Large intestine (tissue), 3 donors: ENCODE results near the gene SLC22A23. TPM values are rescaled to one million over a fixed set of nuclear protein-coding genes. Genes with fewer than 3 reads are reported as not detected.

Experiments
- DNase-seq, 2 donors: peaks; one replicate each; pipeline versions ENCODE4 v3.0.0 to v3.0.0-alpha.2; 2013
- H3K27ac ChIP-seq: one replicate; pipeline ENCODE4 v1.5.1; 2013; ENCODE audit warnings: low read length
- H3K27me3 ChIP-seq: 2 replicates; pipeline ENCODE4 v1.6.1; 2013; ENCODE audit warnings: low read length; ENCODE audit not compliant: control insufficient read depth, insufficient read depth
- H3K36me3 ChIP-seq: 2 replicates; pipeline ENCODE4 v1.6.1; 2013; ENCODE audit warnings: low read length; ENCODE audit not compliant: control insufficient read depth, insufficient read depth
- H3K4me1 ChIP-seq: one replicate; pipeline ENCODE4 v1.6.1; 2013; ENCODE audit warnings: low read length; ENCODE audit not compliant: control insufficient read depth, insufficient read depth
- H3K4me3 ChIP-seq: one replicate; pipeline ENCODE4 v1.5.1; 2013; ENCODE audit warnings: low read length
- H3K9me3 ChIP-seq: one replicate; pipeline ENCODE4 v1.6.1; 2013; ENCODE audit warnings: mild to moderate bottlenecking, low read depth, low read length, moderate library complexity; ENCODE audit not compliant: control insufficient read depth
- WGBS: methylation state at CpG from one replicate; pipeline ENCODE4 v1.1.5; 2013; ENCODE audit warnings: low lambda C conversion rate; ENCODE audit not compliant: insufficient coverage; 5-methylcytosine and 5-hydroxymethylcytosine counted together
- polyA plus RNA-seq: library from polyadenylated mRNA; unstranded; fragments of 120-200 nt; gene quantifications from one replicate; pipeline ENCODE4 v1.2.1, GENCODE V29; 2013

Gene SLC22A23
- polyA plus RNA-seq, 1 donor = 34.7 TPM

DNA sequence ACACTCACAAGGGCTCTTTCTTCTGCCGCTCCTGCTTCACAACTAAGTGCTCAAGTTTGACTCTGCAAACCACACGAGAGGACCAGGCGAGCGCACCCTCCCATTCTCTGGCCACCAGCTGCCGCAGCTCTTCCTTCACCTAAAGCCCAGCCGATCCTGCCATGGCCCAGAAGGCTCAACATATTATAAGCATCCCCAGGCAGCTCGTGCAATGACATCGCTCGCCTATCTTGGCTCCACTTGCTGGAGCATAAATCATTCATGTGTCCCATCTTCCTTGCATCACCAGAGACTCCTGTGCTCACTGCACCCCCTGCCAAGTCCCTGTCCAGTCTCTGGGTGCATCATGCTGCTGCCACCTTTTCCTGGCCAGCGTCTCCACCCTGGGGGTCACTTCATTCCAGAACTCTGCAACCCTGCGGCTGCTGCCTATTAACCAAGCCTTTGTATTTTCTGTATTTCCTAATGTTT, 139.1 kb downstream of the SLC22A23 start:
- H3K27me3 ChIP-seq = no peaks in the 10 kb centered on the region
- H3K27ac ChIP-seq = no peak overlapping the region
- WGBS = no CpG with 5 or more reads among the region's 11 CpGs
- H3K4me1 ChIP-seq = no peaks in the 10 kb centered on the region
- H3K36me3 ChIP-seq = peaks cover 33% of the 10 kb centered on the region
- H3K4me3 ChIP-seq = no peak overlapping the region
- no peak for DNase-seq
- H3K9me3 ChIP-seq = no peaks in the 10 kb centered on the region

- WGBS = no CpG with 5 or more reads among the region's 8 CpGs
- Histone ChIP-seq H3K36me3 (peaks cover 28% of the 10 kb centered on the region), H3K27me3 (no peaks in the 10 kb centered on the region), H3K4me1 (no peaks in the 10 kb centered on the region), H3K27ac (no peak overlapping the region), H3K4me3 (no peak overlapping the region), H3K9me3 (no peaks in the 10 kb centered on the region)
- no peak for DNase-seq
Measured at GRCh38 chr6:3316818-3317217, 140.0 kb downstream of the SLC22A23 start.

DNA sequence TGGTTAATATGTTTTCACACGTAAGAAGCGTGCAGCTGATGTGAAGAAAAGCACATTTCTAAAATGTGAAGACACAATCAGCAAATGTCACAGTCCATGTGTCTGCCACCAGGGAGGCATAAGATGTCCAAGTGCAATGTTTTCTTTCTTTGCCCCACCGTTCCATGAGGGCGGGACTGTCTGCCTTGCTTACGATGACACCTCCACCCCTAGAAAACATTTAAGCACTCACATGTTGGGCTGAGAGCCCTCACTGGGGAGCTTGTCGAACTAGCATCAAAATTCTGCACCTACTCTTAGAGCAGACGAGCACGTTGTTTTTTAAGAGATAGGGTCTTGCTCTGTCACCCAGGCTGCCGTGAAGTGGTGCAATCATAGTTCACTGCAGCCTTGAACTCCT, 140.5 kb downstream of the SLC22A23 start:
- Histone ChIP-seq H3K4me3 (no peak overlapping the region), H3K36me3 (peaks cover 24% of the 10 kb centered on the region), H3K9me3 (no peaks in the 10 kb centered on the region), H3K27ac (no peak overlapping the region), H3K27me3 (no peaks in the 10 kb centered on the region), H3K4me1 (no peaks in the 10 kb centered on the region)
- WGBS = 100% methylated on average over 1 of the region's 9 CpGs
- DNase-seq = no peak

DNA sequence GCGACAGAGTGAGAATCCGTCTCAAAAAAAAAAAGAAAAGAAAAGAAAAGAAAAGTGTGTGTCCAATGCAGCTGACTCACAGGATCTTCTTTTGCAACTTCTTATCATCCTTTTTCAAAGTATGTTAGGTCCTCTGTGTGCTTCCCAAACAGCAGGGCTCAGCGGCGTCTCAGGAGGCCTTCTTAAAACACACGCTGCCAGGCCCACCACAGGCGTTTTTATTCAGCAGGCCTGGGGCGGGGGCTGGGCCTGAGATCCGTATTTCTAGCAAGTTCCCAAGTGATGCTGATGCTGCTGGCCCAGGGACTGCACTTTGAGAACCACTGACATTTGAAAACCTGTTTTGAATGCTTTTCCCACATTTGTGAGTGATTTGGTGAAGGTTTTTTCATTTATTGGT, 141.0 kb downstream of the SLC22A23 start:
- H3K4me1 ChIP-seq = no peaks in the 10 kb centered on the region
- no peak overlapping the region for H3K4me3 ChIP-seq
- H3K36me3 ChIP-seq = peaks cover 21% of the 10 kb centered on the region
- no peaks in the 10 kb centered on the region for H3K9me3 ChIP-seq
- no peak overlapping the region for H3K27ac ChIP-seq
- no CpG with 5 or more reads among the region's 8 CpGs for WGBS
- no peak for DNase-seq
- H3K27me3 ChIP-seq = no peaks in the 10 kb centered on the region

DNA sequence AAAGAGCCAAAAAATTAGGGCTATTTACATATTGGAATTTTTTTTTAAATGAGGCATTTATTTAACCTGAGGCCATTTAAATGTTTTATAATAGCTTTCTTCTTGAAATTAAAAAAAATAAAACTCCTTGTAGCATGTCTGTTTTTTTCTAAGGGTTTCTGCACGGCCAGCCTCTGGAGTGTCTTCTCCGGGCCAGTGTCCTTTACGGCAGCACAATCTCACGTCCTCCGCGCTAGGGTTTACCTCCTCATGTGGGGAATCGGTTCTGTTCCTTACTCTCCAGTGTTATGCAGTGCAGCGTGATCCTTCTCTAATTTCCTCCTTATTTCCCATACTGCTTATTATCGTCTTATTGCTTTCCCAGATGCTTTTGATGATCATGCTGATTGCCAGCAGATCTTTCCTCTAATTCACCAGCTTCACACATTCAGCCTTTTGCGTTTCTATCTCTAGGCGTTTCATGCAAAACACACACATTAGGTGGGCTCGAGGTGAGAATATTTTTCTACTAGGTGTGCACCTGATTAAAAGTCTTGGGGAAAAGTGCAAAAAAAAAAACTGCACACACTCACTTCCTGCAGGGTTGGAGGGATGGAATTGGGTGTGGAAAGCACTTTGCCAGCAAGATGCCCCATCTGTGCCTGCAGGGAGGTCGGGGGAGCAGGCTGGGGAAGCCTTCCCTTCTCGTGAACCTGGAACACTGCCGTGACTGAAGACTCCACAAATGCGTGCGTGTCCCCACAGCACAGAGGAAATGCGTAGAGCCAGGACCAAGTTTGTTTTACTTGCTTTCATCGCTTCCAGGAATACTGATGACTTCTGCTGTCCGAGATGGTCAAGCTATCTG, 142.0 kb downstream of the SLC22A23 start:
- H3K4me3 ChIP-seq = no peak overlapping the region
- H3K36me3 ChIP-seq = peaks cover 14% of the 10 kb centered on the region
- no peak for DNase-seq
- WGBS = 90% methylated on average over 8 of the region's 20 CpGs
- H3K27ac ChIP-seq = no peak overlapping the region
- H3K27me3 ChIP-seq = no peaks in the 10 kb centered on the region
- H3K9me3 ChIP-seq = no peaks in the 10 kb centered on the region
- H3K4me1 ChIP-seq = no peaks in the 10 kb centered on the region

- Histone ChIP-seq H3K4me1 (no peaks in the 10 kb centered on the region), H3K36me3 (peaks cover 9% of the 10 kb centered on the region)
- WGBS = no CpG with 5 or more reads among the region's 7 CpGs
Measured at GRCh38 chr6:3314176-3314575, 142.7 kb downstream of the SLC22A23 start.

GRCh38 chr6:3312604-3313231, 144.1 kb downstream of the SLC22A23 start:
- Histone ChIP-seq H3K4me3 (no peak overlapping the region), H3K4me1 (no peaks in the 10 kb centered on the region), H3K36me3 (peaks cover 3% of the 10 kb centered on the region), H3K27me3 (no peaks in the 10 kb centered on the region), H3K27ac (no peak overlapping the region), H3K9me3 (no peaks in the 10 kb centered on the region)
- DNase-seq = no peak
- WGBS = no CpG with 5 or more reads among the region's 11 CpGs

More at GRCh38 chr6:3314176-3314575, 142.7 kb downstream of the SLC22A23 start:
- no peak overlapping the region for H3K4me3 ChIP-seq
- H3K9me3 ChIP-seq = no peaks in the 10 kb centered on the region
- DNase-seq = no peak
- no peaks in the 10 kb centered on the region for H3K27me3 ChIP-seq
- no peak overlapping the region for H3K27ac ChIP-seq

DNA sequence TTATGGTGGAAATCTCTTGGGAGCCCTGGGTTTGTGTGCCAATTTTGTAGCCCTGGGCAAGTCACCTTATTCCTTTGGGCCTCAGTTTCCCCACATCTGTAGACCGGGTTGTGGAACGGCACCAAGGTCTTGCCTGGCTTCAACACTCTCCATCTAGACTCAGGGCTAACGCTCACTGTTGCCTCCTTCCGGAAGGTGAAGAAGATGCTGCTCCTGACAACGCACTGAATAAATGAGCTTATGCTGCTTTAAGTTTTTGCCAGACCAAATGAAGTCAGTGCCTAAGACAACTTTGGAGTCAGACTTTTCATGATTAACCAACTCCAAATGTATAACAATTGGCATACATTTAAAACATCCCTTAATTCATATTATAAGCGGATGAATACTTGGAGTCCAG, 145.0 kb downstream of the SLC22A23 start:
- H3K4me1 ChIP-seq = no peaks in the 10 kb centered on the region
- no CpG with 5 or more reads among the region's 6 CpGs for WGBS
- DNase-seq = no peak
- H3K36me3 ChIP-seq = peaks cover 7% of the 10 kb centered on the region
- no peak overlapping the region for H3K4me3 ChIP-seq
- H3K27me3 ChIP-seq = no peaks in the 10 kb centered on the region
- no peaks in the 10 kb centered on the region for H3K9me3 ChIP-seq
- no peak overlapping the region for H3K27ac ChIP-seq

- H3K36me3 ChIP-seq = peaks cover 10% of the 10 kb centered on the region
- H3K4me3 ChIP-seq = no peak overlapping the region
- DNase-seq = no peak
- H3K27ac ChIP-seq = no peak overlapping the region
- H3K27me3 ChIP-seq = no peaks in the 10 kb centered on the region
- no peaks in the 10 kb centered on the region for H3K4me1 ChIP-seq
- no CpG with 5 or more reads among the region's 9 CpGs for WGBS
- no peaks in the 10 kb centered on the region for H3K9me3 ChIP-seq
Measured at GRCh38 chr6:3310703-3311102, 146.1 kb downstream of the SLC22A23 start.

GRCh38 chr6:3310051-3310448, 146.8 kb downstream of the SLC22A23 start:
- Histone ChIP-seq H3K4me1 (no peaks in the 10 kb centered on the region), H3K27ac (no peak overlapping the region), H3K27me3 (no peaks in the 10 kb centered on the region), H3K4me3 (no peak overlapping the region), H3K9me3 (no peaks in the 10 kb centered on the region), H3K36me3 (peaks cover 16% of the 10 kb centered on the region)
- no peak for DNase-seq
- WGBS = no CpG with 5 or more reads among the region's 6 CpGs
